HepG2 (cell line): ENCODE measurements around the gene COL26A1. TPM values are rescaled to one million over a fixed set of nuclear protein-coding genes. Genes with fewer than 3 reads are reported as not detected.

Experiments used
- ATF4 ChIP-seq, 2 experiments: fragments of 450-650 bp in 1 of 2; sonication (generic) in 1 of 2; formaldehyde crosslinking; IDR thresholded peaks; 2 replicates each; pipeline versions ENCODE4 v1.5.0 to v1.8.0; 2020 to 2022; ENCODE audit warnings: mild to moderate bottlenecking in 1 of 2, missing genetic modification reagents in 1 of 2
- BATF2 ChIP-seq: sonication (generic); formaldehyde crosslinking; IDR thresholded peaks from 2 replicates; pipeline ENCODE4 v1.8.0; 2022; ENCODE audit warnings: mild to moderate bottlenecking, missing genetic modification reagents, moderate library complexity
- CEBPB ChIP-seq: IDR thresholded peaks from 2 replicates; pipeline ENCODE4 v1.6.1; 2011; ENCODE audit warnings: low read depth, low read length, improper control_type of control experiment, borderline replicate concordance
- DMAP1 ChIP-seq: IDR thresholded peaks from 2 replicates; pipeline ENCODE4 v1.6.1; 2016
- HBP1 ChIP-seq: IDR thresholded peaks from 2 replicates; pipeline ENCODE4 v1.6.1; 2016; ENCODE audit warnings: low read depth, control low read depth
- HDAC2 ChIP-seq: sonication (generic); formaldehyde crosslinking; IDR thresholded peaks from 2 replicates; pipeline ENCODE4 v1.4.0; 2020; ENCODE audit warnings: missing genetic modification reagents
- HNRNPL ChIP-seq: fragments of 200-400 bp; formaldehyde crosslinking; IDR thresholded peaks from 2 replicates; pipeline ENCODE4 v1.6.1; 2017; ENCODE audit warnings: mild to moderate bottlenecking, low read depth, low read length
- KDM6A ChIP-seq: IDR thresholded peaks from 2 replicates; pipeline ENCODE4 v1.6.1; 2016; ENCODE audit warnings: low read depth
- MEIS1 ChIP-seq: sonication (generic); formaldehyde crosslinking; IDR thresholded peaks from 2 replicates; pipeline ENCODE4 v1.9.0; 2021; ENCODE audit warnings: mild to moderate bottlenecking, missing genetic modification reagents, moderate library complexity, borderline replicate concordance
- MZF1 ChIP-seq: sonication (generic); formaldehyde crosslinking; IDR thresholded peaks from 2 replicates; pipeline ENCODE4 v1.8.1; 2023; ENCODE audit warnings: mild to moderate bottlenecking, missing genetic modification reagents, borderline replicate concordance
- PAX8 ChIP-seq: sonication (generic); formaldehyde crosslinking; IDR thresholded peaks from 2 replicates; pipeline ENCODE4 v1.8.0; 2022; ENCODE audit warnings: mild to moderate bottlenecking, missing genetic modification reagents, borderline replicate concordance
- POLR2A ChIP-seq, 2 experiments: IDR thresholded peaks; 2 replicates each; pipeline ENCODE4 v1.6.1; 2011; ENCODE audit warnings: low read depth in 2 of 2, low read length in 2 of 2, mild to moderate bottlenecking in 1 of 2, moderate library complexity in 1 of 2; ENCODE audit not compliant: insufficient read depth in 1 of 2
- RARA ChIP-seq: IDR thresholded peaks from 2 replicates; pipeline ENCODE4 v1.6.1; 2016; ENCODE audit warnings: missing genetic modification reagents, missing compliant biosample characterization
- RFX3 ChIP-seq: IDR thresholded peaks from 2 replicates; pipeline ENCODE4 v1.6.1; 2016; ENCODE audit warnings: missing biosample characterization, missing genetic modification reagents
- SIN3A ChIP-seq: IDR thresholded peaks from 2 replicates; pipeline ENCODE4 v1.6.1; 2011; ENCODE audit warnings: low read depth, mild to moderate bottlenecking, control low read depth, low read length, borderline replicate concordance
- SMAD1 ChIP-seq: sonication (generic); formaldehyde crosslinking; IDR thresholded peaks from 2 replicates; pipeline ENCODE4 v1.4.0; 2020; ENCODE audit warnings: missing genetic modification reagents, low read depth, mild to moderate bottlenecking, borderline replicate concordance
- SYNCRIP ChIP-seq: fragments of 200-400 bp; formaldehyde crosslinking; IDR thresholded peaks from 2 replicates; pipeline ENCODE4 v1.6.1; 2018; ENCODE audit warnings: mild to moderate bottlenecking, low read depth, low read length; ENCODE audit not compliant: insufficient read depth
- TAF1 ChIP-seq: sonication (generic); formaldehyde crosslinking; IDR thresholded peaks from 2 replicates; pipeline ENCODE4 v1.4.0; 2020; ENCODE audit warnings: missing genetic modification reagents
- ZBTB44 ChIP-seq: sonication (generic); formaldehyde crosslinking; IDR thresholded peaks from 2 replicates; pipeline ENCODE4 v1.4.0; 2020; ENCODE audit warnings: missing genetic modification reagents
- ZBTB8A ChIP-seq: sonication (generic); formaldehyde crosslinking; IDR thresholded peaks from 2 replicates; pipeline ENCODE4 v1.4.0; 2020; ENCODE audit warnings: mild to moderate bottlenecking, low read depth, missing genetic modification reagents, borderline replicate concordance
- ZMAT3 ChIP-seq: sonication (generic); formaldehyde crosslinking; conservative IDR thresholded peaks from 2 replicates; pipeline ENCODE4 v1.7.0; 2021; ENCODE audit warnings: missing genetic modification reagents
- ZNF10 ChIP-seq: sonication (generic); formaldehyde crosslinking; IDR thresholded peaks from 2 replicates; pipeline ENCODE4 v1.4.0; 2020; ENCODE audit warnings: mild to moderate bottlenecking, low read depth, missing genetic modification reagents, borderline replicate concordance
- ZNF12 ChIP-seq: sonication (generic); formaldehyde crosslinking; IDR thresholded peaks from 2 replicates; pipeline ENCODE4 v1.5.0; 2020; ENCODE audit warnings: missing genetic modification reagents
- ZNF431 ChIP-seq: sonication (generic); formaldehyde crosslinking; IDR thresholded peaks from 2 replicates; pipeline ENCODE4 v1.9.0; 2022; ENCODE audit warnings: missing genetic modification reagents, low read depth, mild to moderate bottlenecking, borderline replicate concordance
- ZNF629 ChIP-seq: sonication (generic); formaldehyde crosslinking; conservative IDR thresholded peaks from 2 replicates; pipeline ENCODE4 v1.5.0; 2020; ENCODE audit warnings: missing genetic modification reagents
- ZNF770 ChIP-seq: sonication (generic); formaldehyde crosslinking; IDR thresholded peaks from 2 replicates; pipeline ENCODE4 v1.5.0; 2020; ENCODE audit warnings: mild to moderate bottlenecking, missing genetic modification reagents
- ZNF850 ChIP-seq: sonication (generic); formaldehyde crosslinking; conservative IDR thresholded peaks from 2 replicates; pipeline ENCODE4 v1.9.0; 2021; ENCODE audit warnings: mild to moderate bottlenecking, missing genetic modification reagents
- polyA plus RNA-seq, 8 experiments: library from polyadenylated mRNA; depleted of rRNA in 3 of 8; stranded (reverse) in 7 of 8; unstranded in 1 of 8; fragments of >200 nt; fragmentation: Illumina TruSeq in 4 of 8; extraction: Trizol in 4 of 8; gene quantifications; 2 replicates each; pipeline versions ENCODE4 v1.2.1 to v1.2.3, GENCODE V29; 2011 to 2016; ENCODE audit warnings: low read depth in 4 of 8, missing spikeins in 1 of 8, mixed read lengths in 1 of 8; ENCODE audit not compliant: insufficient read depth in 1 of 8
- total RNA-seq, 5 experiments: library from RNA; depleted of rRNA; stranded (reverse); fragments of >200 nt; fragmentation: Illumina TruSeq; extraction: Trizol; gene quantifications; 2 replicates each; pipeline ENCODE4 v1.2.3, GENCODE V29; 2016; ENCODE audit warnings: low read depth in 1 of 5

The COL26A1 gene
- total and polyA plus RNA-seq, 2 of the 13 experiments (the other 11 are each of a cell fraction or from before 2014, with no cell fraction given): 7.8 to 9.2 TPM

- TF ChIP-seq ZNF10 (CRISPR knock-in tag) (no peak), HDAC2 (CRISPR knock-in tag) (0 out of 2 replicates have a peak, but pooled peaks have one; percentile 35), TAF1 (CRISPR knock-in tag) (no peak), HNRNPL (peak; percentile 92), HBP1 (CRISPR knock-in tag) (no peak), PAX8 (no peak), SYNCRIP (no peak), RARA (CRISPR knock-in tag) (peak; percentile 78), ZNF850 (CRISPR knock-in tag) (no peak), ZMAT3 (CRISPR knock-in tag) (0 out of 2 replicates have a peak, but pooled peaks have one; percentile 28), RFX3 (CRISPR knock-in tag) (no peak), MZF1 (CRISPR knock-in tag) (no peak), CEBPB (no peak), ZNF770 (CRISPR knock-in tag) (no peak), ATF4 (CRISPR knock-in tag; IDR thresholded peaks at IDR 0.05) (no peak), DMAP1 (CRISPR knock-in tag) (no peak), ZBTB8A (CRISPR knock-in tag) (no peak), ZNF629 (CRISPR knock-in tag) (no peak), ZNF431 (CRISPR knock-in tag) (no peak), ZNF12 (no peak), KDM6A (CRISPR knock-in tag) (no peak), SMAD1 (CRISPR knock-in tag) (no peak), BATF2 (CRISPR knock-in tag) (no peak), ZBTB44 (no peak), MEIS1 (CRISPR knock-in tag) (no peak), POLR2A (IDR thresholded peaks at IDR 0.05; ENCODE audit: insufficient read depth in 1 of 2, low read depth in 2 of 2, low read length in 2 of 2) (no peak), SIN3A (peak; percentile 27; the same call in 1 of the 2 replicates)
These were observed 174.5 kb downstream of the COL26A1 start (continued) for GRCh38 chr7:101537205-101537604.
